Neural cell (in vitro differentiated cells): Measurements from ENCODE around the gene SWT1. TPM values are rescaled to one million over a fixed set of nuclear protein-coding genes. Genes with fewer than 3 reads are reported as not detected.

Experiments used
- H2AFZ ChIP-seq: fragments of 200-600, 300-800 bp; sonication (generic), shearing (Covaris generic); 2 replicates; pipeline ENCODE4 v1.6.0; 2014; ENCODE audit warnings: low read depth, mild to moderate bottlenecking, antibody characterized with exemption, low read length, moderate library complexity
- H3F3A ChIP-seq: fragments of 200-600 bp; shearing (Covaris generic); 2 replicates; pipeline ENCODE4 v1.6.1; 2016; ENCODE audit warnings: mild to moderate bottlenecking, moderate library complexity, mixed read lengths, antibody characterized with exemption, low read length; ENCODE audit not compliant: insufficient read depth, poor library complexity, severe bottlenecking
- H3K27ac ChIP-seq: fragments of 200-600, 300-800 bp; sonication (generic), shearing (Covaris generic); 2 replicates; pipeline ENCODE4 v1.5.1; 2014; ENCODE audit warnings: mild to moderate bottlenecking, low read length, moderate library complexity
- H3K27me3 ChIP-seq: fragments of 300-800, 200-600 bp; sonication (generic), shearing (Covaris generic); 2 replicates; pipeline ENCODE4 v1.6.0; 2014; ENCODE audit warnings: mild to moderate bottlenecking, low read depth, low read length, moderate library complexity; ENCODE audit not compliant: insufficient read depth
- H3K36me3 ChIP-seq: fragments of 300-800, 200-600 bp; sonication (generic), shearing (Covaris generic); 2 replicates; pipeline ENCODE4 v1.5.1; 2014; ENCODE audit warnings: mild to moderate bottlenecking, antibody characterized with exemption, low read length, moderate library complexity; ENCODE audit not compliant: insufficient read depth
- H3K4me2 ChIP-seq: fragments of 300-800, 200-600 bp; sonication (generic), shearing (Covaris generic); 2 replicates; pipeline ENCODE4 v1.6.0; 2014; ENCODE audit warnings: mild to moderate bottlenecking, low read length
- H3K4me3 ChIP-seq: fragments of 300-800, 200-600 bp; sonication (generic), shearing (Covaris generic); 2 replicates; pipeline ENCODE4 v1.5.1; 2014; ENCODE audit warnings: mild to moderate bottlenecking, low read length, moderate library complexity
- H3K79me2 ChIP-seq: fragments of 200-600 bp; shearing (Covaris generic); replicated peaks from 2 replicates; pipeline ENCODE4 v1.6.0; 2014; ENCODE audit warnings: mild to moderate bottlenecking, low read length, moderate library complexity; ENCODE audit not compliant: insufficient read depth
- H3K9ac ChIP-seq: fragments of 300-800, 200-600 bp; sonication (generic), shearing (Covaris generic); 2 replicates; pipeline ENCODE4 v1.6.1; 2016; ENCODE audit warnings: mild to moderate bottlenecking, low read length, mixed read lengths
- H3K9me2 ChIP-seq: fragments of 200-600 bp; shearing (Covaris generic); 2 replicates; pipeline ENCODE4 v1.6.1; 2016; ENCODE audit warnings: mild to moderate bottlenecking, low read length, mixed read lengths; ENCODE audit not compliant: insufficient read depth
- H3K9me3 ChIP-seq: fragments of 200-600, 300-800 bp; sonication (generic), shearing (Covaris generic); 2 replicates; pipeline ENCODE4 v1.6.1; 2016; ENCODE audit warnings: mild to moderate bottlenecking, mixed run types, low read length, moderate library complexity, mixed read lengths
- H4K20me1 ChIP-seq: fragments of 200-600 bp; shearing (Covaris generic); 2 replicates; pipeline ENCODE4 v1.6.1; 2016; ENCODE audit warnings: mild to moderate bottlenecking, mixed run types; ENCODE audit not compliant: insufficient read depth
- POLR2AphosphoS5 ChIP-seq: IDR thresholded peaks from 2 replicates; pipeline ENCODE4 v1.6.1; 2012
- RAD21 ChIP-seq: fragments of 450-650 bp; conservative IDR thresholded peaks from 2 replicates; pipeline ENCODE4 v1.6.1; 2014; ENCODE audit warnings: antibody characterized with exemption, mild to moderate bottlenecking, moderate library complexity
- REST ChIP-seq: IDR thresholded peaks from 2 replicates; pipeline ENCODE4 v1.6.1; 2012; ENCODE audit warnings: borderline replicate concordance
- SMC3 ChIP-seq: fragments of 450-650 bp; conservative IDR thresholded peaks from 2 replicates; pipeline ENCODE4 v1.6.1; 2014; ENCODE audit warnings: antibody characterized with exemption, mild to moderate bottlenecking, moderate library complexity; ENCODE audit not compliant: poor library complexity
- TAF1 ChIP-seq: IDR thresholded peaks from 2 replicates; pipeline ENCODE4 v1.6.1; 2012; ENCODE audit warnings: low read depth
- polyA plus RNA-seq: library from polyadenylated mRNA; depleted of rRNA; stranded (reverse); fragments of >200 nt; gene quantifications from 2 replicates; pipeline ENCODE4 v1.2.3, GENCODE V29; 2014

The SWT1 gene
- polyA plus RNA-seq, 1 donor from 2014 or later: 9.3 TPM

- no peaks in the 10 kb centered on the region for H3K27me3 ChIP-seq
- H3K4me3 ChIP-seq: no peak overlapping the region
- H3K27ac ChIP-seq: no peak overlapping the region
Observed at GRCh38 chr1:185137896-185138545, 18.9 kb upstream of the SWT1 start.

GRCh38 chr1:185139246-185139645, 17.7 kb upstream of the SWT1 start:
- Histone ChIP-seq H3K27ac (no peak overlapping the region), H3K9ac (no peak overlapping the region), H4K20me1 (no peaks in the 10 kb centered on the region), H3K4me3 (no peak overlapping the region), H3K9me2 (no peaks in the 10 kb centered on the region), H2AFZ (no peak overlapping the region), H3K36me3 (no peaks in the 10 kb centered on the region), H3K9me3 (no peaks in the 10 kb centered on the region), H3F3A (no peaks in the 10 kb centered on the region), H3K79me2 (no peaks in the 10 kb centered on the region), H3K4me2 (no peak overlapping the region), H3K27me3 (no peaks in the 10 kb centered on the region)
- no peak for TF ChIP-seq REST

More at GRCh38 chr1:185137896-185138545, 18.9 kb upstream of the SWT1 start:
- Histone ChIP-seq H3K36me3 (no peaks in the 10 kb centered on the region), H3K4me2 (no peak overlapping the region), H3F3A (no peaks in the 10 kb centered on the region), H4K20me1 (no peaks in the 10 kb centered on the region), H3K9me2 (no peaks in the 10 kb centered on the region), H3K79me2 (no peaks in the 10 kb centered on the region), H3K9me3 (no peaks in the 10 kb centered on the region), H3K9ac (no peak overlapping the region), H2AFZ (no peak overlapping the region)
- no peak for TF ChIP-seq TAF1
- TF ChIP-seq RAD21: no peak

GRCh38 chr1:185144233-185144632, 12.7 kb upstream of the SWT1 start:
- H2AFZ ChIP-seq: no peak overlapping the region

GRCh38 chr1:185151215-185151614, 5.8 kb upstream of the SWT1 start:
- no peaks in the 10 kb centered on the region for H3K9me2 ChIP-seq
- no peaks in the 10 kb centered on the region for H4K20me1 ChIP-seq
- no peak overlapping the region for H3K27ac ChIP-seq
- TF ChIP-seq SMC3: no peak
- no peak for TF ChIP-seq REST
- H3K79me2 ChIP-seq: peaks cover 14% of the 10 kb centered on the region
- no peaks in the 10 kb centered on the region for H3K36me3 ChIP-seq
- H3K4me2 ChIP-seq: no peak overlapping the region
- no peaks in the 10 kb centered on the region for H3K27me3 ChIP-seq
- H3F3A ChIP-seq: no peaks in the 10 kb centered on the region
- H3K9me3 ChIP-seq: no peaks in the 10 kb centered on the region
- H3K4me3 ChIP-seq: no peak overlapping the region
- H2AFZ ChIP-seq: no peak overlapping the region
- no peak overlapping the region for H3K9ac ChIP-seq

More at GRCh38 chr1:185144233-185144632, 12.7 kb upstream of the SWT1 start:
- Histone ChIP-seq H3K9ac (no peak overlapping the region), H3K36me3 (no peaks in the 10 kb centered on the region), H3K4me3 (no peak overlapping the region), H3K9me2 (no peaks in the 10 kb centered on the region), H3K27ac (no peak overlapping the region), H4K20me1 (no peaks in the 10 kb centered on the region), H3K9me3 (no peaks in the 10 kb centered on the region), H3F3A (no peaks in the 10 kb centered on the region), H3K79me2 (no peaks in the 10 kb centered on the region), H3K27me3 (no peaks in the 10 kb centered on the region), H3K4me2 (no peak overlapping the region)
- no peak for TF ChIP-seq TAF1
- TF ChIP-seq POLR2AphosphoS5: no peak
